Measurements from ENCODE around the gene AEBP1.

- TF ChIP-seq SIN3A (IDR thresholded peaks at IDR 0.05; ENCODE audit: borderline replicate concordance, insufficient read depth, low read length) (no peak), TAF1 (IDR thresholded peaks at IDR 0.05; ENCODE audit: borderline replicate concordance, insufficient read depth, low read length) (no peak), FOXP2 (optimal IDR thresholded peaks at IDR 0.05; ENCODE audit: borderline replicate concordance, extremely low read depth, extremely low read length, insufficient read depth) (no peak), POLR2AphosphoS5 (IDR thresholded peaks at IDR 0.05; ENCODE audit: low read depth, low read length) (no peak)
- TF ChIP-seq, protein P1, sequence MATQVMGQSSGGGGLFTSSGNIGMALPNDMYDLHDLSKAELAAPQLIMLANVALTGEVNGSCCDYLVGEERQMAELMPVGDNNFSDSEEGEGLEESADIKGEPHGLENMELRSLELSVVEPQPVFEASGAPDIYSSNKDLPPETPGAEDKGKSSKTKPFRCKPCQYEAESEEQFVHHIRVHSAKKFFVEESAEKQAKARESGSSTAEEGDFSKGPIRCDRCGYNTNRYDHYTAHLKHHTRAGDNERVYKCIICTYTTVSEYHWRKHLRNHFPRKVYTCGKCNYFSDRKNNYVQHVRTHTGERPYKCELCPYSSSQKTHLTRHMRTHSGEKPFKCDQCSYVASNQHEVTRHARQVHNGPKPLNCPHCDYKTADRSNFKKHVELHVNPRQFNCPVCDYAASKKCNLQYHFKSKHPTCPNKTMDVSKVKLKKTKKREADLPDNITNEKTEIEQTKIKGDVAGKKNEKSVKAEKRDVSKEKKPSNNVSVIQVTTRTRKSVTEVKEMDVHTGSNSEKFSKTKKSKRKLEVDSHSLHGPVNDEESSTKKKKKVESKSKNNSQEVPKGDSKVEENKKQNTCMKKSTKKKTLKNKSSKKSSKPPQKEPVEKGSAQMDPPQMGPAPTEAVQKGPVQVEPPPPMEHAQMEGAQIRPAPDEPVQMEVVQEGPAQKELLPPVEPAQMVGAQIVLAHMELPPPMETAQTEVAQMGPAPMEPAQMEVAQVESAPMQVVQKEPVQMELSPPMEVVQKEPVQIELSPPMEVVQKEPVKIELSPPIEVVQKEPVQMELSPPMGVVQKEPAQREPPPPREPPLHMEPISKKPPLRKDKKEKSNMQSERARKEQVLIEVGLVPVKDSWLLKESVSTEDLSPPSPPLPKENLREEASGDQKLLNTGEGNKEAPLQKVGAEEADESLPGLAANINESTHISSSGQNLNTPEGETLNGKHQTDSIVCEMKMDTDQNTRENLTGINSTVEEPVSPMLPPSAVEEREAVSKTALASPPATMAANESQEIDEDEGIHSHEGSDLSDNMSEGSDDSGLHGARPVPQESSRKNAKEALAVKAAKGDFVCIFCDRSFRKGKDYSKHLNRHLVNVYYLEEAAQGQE (IDR thresholded peaks at IDR 0.05; ENCODE audit: insufficient read depth in 1 of 2, low read depth in 2 of 2, low read length in 2 of 2) = no peak
These were observed 20.3 kb upstream of the AEBP1 start for GRCh38 chr7:44083796-44084195.
